ENCODE measurements around the gene AGBL1. TPM values are rescaled to one million over a fixed set of nuclear protein-coding genes. Genes with fewer than 3 reads are reported as not detected.
"Not testable (repeated sequence)": the region's sequence is repeated elsewhere in the genome, so short reads cannot be mapped to it uniquely, and the experiment has no call there.

Gene AGBL1
- total RNA-seq, 1 donor from 2014 or later: 0.14 TPM

DNA sequence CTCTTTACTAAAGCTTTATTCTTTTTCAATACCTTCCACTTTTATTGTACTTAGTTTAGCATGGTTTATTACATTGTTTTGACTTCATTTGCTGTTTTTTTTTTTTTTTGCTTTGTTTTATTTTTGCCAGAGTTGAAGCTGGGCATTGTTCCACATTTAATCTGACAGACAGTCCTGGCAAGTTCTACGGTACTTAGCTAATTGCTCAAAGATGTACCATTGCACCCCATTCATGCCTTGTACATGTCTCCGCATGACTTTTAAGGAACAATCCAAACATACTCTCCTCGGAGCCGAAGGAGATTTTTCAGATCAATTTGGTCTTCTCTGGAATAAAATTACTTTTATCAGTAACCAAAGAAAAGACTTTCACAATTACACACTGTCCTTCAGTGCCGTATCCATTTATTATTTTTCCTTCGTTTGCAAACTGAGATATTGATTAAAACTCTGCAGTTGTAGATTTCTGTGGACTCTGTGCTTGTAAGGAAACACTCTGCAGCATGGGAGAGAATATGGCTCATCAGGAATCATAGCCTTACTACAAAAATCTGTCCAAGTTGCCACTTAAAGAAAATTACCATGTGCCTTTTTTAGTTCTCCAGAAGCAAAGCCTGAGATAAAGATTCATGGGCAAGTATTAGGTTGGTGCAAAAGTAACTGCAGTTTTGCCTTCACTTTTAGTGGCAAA, 952.0 kb downstream of the AGBL1 start:
- Mint-ChIP-seq H3K36me3 (ENCODE audit: low read depth) (no peaks in the 10 kb centered on the region), H3K27ac (no peak overlapping the region), H3K4me3 (ENCODE audit: low read depth) (no peak overlapping the region), H3K27me3 (ENCODE audit: low read depth) (no peaks in the 10 kb centered on the region), H3K9me3 (no peaks in the 10 kb centered on the region), H3K4me1 (ENCODE audit: low read depth) (no peaks in the 10 kb centered on the region)
- DNase-seq (ENCODE audit: low spot score): no peak
- intact Hi-C loops (cut with micrococcal nuclease): no loop called here

DNA sequence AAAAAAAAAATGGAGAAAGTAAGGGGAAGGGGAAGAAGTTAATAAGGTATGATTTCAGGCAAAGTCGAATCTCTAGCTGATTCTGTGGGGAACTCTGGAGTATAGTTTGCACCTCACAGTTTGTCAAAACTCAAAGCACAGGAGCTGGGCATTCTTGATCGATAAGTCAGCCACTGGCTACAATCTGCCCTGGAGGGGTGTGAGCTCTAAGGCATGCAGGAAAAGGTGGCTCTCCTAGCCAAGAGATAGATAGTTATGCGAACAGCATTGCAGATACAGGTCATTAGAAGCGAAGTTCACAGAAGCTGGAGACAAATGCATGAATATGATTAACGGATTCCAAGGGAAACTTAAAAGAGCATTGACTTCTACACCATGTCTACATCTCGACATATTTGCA, 952.6 kb downstream of the AGBL1 start:
- no peak for DNase-seq (ENCODE audit: low spot score)
- no peaks in the 10 kb centered on the region for H3K4me1 Mint-ChIP-seq (ENCODE audit: low read depth)
- H3K27ac Mint-ChIP-seq: no peak overlapping the region
- intact Hi-C loops (cut with micrococcal nuclease): no loop called here
- no peak overlapping the region for H3K4me3 Mint-ChIP-seq (ENCODE audit: low read depth)
- H3K36me3 Mint-ChIP-seq (ENCODE audit: low read depth): no peaks in the 10 kb centered on the region
- H3K9me3 Mint-ChIP-seq: no peaks in the 10 kb centered on the region
- H3K27me3 Mint-ChIP-seq (ENCODE audit: low read depth): no peaks in the 10 kb centered on the region

DNA sequence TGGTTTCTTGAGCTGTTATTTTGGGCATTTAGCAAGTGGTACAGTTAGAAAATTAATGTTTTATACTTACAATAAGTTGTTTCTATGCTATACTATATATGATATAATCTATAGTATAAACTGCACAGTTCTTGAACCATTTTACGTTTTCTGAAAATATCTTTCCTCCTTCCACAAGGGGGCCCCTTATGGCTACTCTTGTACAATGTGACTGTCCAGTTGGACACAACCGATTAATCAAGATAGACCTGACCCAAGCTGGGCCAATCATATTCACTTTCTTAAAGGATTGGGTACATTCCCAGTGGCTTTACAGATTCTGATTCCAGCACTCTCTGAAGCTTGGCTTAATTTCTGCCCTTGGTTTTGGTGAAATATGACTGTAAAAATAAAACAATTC, 953.4 kb downstream of the AGBL1 start:
- no peaks in the 10 kb centered on the region for H3K4me1 Mint-ChIP-seq (ENCODE audit: low read depth)
- H3K27ac Mint-ChIP-seq: no peak overlapping the region
- no peaks in the 10 kb centered on the region for H3K36me3 Mint-ChIP-seq (ENCODE audit: low read depth)
- no peak overlapping the region for H3K4me3 Mint-ChIP-seq (ENCODE audit: low read depth)
- H3K27me3 Mint-ChIP-seq (ENCODE audit: low read depth): no peaks in the 10 kb centered on the region
- DNase-seq (ENCODE audit: low spot score): no peak
- no peaks in the 10 kb centered on the region for H3K9me3 Mint-ChIP-seq
- intact Hi-C loops (cut with micrococcal nuclease): no loop called here

DNA sequence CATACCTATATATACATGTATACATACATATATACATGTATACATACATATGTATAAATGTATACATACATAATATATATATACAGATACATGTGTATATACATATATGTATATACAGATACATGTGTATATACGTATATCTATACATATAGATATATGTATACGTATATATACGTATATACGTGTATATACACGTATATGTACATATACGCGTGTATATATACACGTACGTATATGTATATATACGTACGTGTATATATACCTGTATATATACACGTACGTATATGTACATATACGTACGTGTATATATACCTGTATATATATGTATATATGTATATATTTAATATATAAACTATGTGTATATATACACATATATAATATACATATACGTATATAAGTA, 955.2 kb downstream of the AGBL1 start:
- intact Hi-C loops (cut with micrococcal nuclease): no loop called here

DNA sequence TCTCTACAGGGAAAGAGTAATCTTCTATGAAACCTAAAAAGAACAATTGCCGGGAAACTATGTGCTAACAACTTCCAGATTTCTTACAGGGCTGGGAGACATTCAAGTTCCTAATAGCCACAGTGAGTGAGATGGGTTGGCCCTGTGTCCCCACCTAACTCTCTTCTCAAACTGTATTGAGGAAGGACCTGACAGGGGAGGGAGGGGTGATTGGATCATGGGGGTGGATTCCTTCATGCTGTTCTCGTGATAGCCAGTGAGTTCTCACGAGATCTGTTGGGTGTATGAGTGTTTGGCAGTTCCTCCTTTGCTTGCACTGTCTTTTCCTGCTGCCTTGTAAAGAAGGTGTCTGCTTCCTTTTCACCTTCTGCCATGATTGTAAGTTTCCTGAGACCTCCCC, 958.7 kb downstream of the AGBL1 start:
- Mint-ChIP-seq H3K36me3 (ENCODE audit: low read depth) (no peaks in the 10 kb centered on the region), H3K4me3 (ENCODE audit: low read depth) (no peak overlapping the region), H3K27me3 (ENCODE audit: low read depth) (no peaks in the 10 kb centered on the region), H3K27ac (no peak overlapping the region), H3K4me1 (ENCODE audit: low read depth) (no peaks in the 10 kb centered on the region), H3K9me3 (no peaks in the 10 kb centered on the region)
- intact Hi-C loops (cut with micrococcal nuclease): no loop called here
- no peak for DNase-seq (ENCODE audit: low spot score)

More for the DNA sequence above, 955.2 kb downstream of the AGBL1 start:
- no peak overlapping the region for H3K27ac Mint-ChIP-seq
- H3K27me3 Mint-ChIP-seq (ENCODE audit: low read depth): no peaks in the 10 kb centered on the region
- H3K9me3 Mint-ChIP-seq: no peaks in the 10 kb centered on the region
- H3K4me3 Mint-ChIP-seq (ENCODE audit: low read depth): no peak overlapping the region
- DNase-seq (ENCODE audit: low spot score): no peak
- H3K36me3 Mint-ChIP-seq (ENCODE audit: low read depth): no peaks in the 10 kb centered on the region
- H3K4me1 Mint-ChIP-seq (ENCODE audit: low read depth): no peaks in the 10 kb centered on the region

DNA sequence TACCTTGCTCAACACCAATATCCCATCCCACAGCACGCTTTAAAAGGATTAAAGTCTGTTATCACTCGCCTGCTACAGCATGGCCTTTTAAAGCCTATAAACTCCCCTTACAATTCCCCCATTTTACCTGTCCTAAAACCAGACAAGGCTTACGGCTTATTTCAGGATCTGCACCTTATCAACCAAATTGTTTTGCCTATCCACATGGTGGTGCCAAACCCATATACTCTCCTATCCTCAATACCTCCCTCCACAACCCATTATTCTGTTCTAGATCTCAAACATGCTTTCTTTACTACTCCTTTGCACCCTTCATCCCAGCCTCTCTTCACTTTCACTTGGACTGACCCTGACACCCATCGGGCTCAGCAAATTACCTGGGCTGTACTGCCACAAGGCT, 962.9 kb downstream of the AGBL1 start:
- DNase-seq (ENCODE audit: low spot score); H3K4me1 Mint-ChIP-seq (ENCODE audit: low read depth); H3K27me3 Mint-ChIP-seq (ENCODE audit: low read depth); H3K4me3 Mint-ChIP-seq (ENCODE audit: low read depth); intact Hi-C loops (cut with micrococcal nuclease); H3K36me3 Mint-ChIP-seq (ENCODE audit: low read depth); H3K9me3 Mint-ChIP-seq; H3K27ac Mint-ChIP-seq: not testable (repeated sequence)

DNA sequence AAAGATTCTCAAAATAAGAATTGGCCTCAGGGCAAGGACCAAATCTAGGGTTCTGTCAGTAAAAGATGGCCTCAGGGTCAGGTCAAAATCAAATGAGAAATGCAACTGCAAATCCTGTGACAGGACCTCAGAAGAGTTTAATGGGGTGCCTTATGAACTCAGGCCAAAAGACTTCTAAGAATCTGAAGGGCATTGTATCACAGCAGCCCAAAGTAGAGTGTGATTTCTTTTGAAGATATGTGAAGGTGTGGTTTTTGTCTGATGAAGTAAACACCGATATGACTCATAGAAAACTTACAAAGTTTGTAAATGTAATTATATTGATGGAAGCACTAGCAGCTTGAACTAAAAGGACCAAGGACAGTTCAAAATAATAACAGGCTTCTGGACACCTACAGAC, 966.1 kb downstream of the AGBL1 start:
- no peak for DNase-seq (ENCODE audit: low spot score)
- intact Hi-C loops (cut with micrococcal nuclease): no loop called here
- Mint-ChIP-seq H3K27ac (no peak overlapping the region), H3K4me1 (ENCODE audit: low read depth) (no peaks in the 10 kb centered on the region), H3K4me3 (ENCODE audit: low read depth) (no peak overlapping the region), H3K36me3 (ENCODE audit: low read depth) (no peaks in the 10 kb centered on the region), H3K27me3 (ENCODE audit: low read depth) (no peaks in the 10 kb centered on the region), H3K9me3 (no peaks in the 10 kb centered on the region)

DNA sequence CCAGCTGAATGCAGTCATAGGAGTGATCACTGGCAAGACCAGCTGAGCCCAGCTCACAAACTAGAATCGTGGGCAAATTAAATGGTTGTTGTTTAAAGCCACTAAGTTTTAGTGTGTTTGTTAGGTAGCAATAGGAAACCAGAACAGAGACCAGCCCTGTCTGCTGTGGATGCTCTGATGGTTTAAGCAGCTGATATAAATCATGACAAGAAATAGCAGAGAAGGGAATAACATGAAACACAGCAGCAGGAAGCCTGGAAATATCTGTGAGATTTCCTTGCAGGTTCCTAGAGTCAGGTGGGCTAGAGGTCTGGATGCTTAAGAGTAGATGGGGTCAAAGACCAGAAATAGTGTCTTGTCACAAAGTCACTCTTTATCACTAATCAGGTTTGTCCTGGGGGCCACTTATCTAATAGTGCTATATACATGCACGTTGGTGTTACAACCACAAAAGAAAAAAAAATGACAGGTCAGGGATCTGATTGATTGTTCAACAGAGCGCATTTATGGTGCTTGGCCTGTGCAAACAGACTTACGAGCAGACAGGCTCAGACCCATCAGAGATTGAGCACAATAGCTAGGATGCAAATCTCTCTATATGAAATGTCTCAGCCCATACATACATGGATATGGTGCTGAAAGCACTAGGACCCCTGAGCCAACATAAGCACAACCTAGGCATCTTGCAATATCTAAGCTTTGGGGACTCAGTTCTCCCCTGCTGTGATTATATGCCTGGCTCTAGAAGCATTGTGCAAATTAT, 967.7 kb downstream of the AGBL1 start:
- DNase-seq (ENCODE audit: low spot score): no peak
- no peaks in the 10 kb centered on the region for H3K4me1 Mint-ChIP-seq (ENCODE audit: low read depth)
- intact Hi-C loops (cut with micrococcal nuclease): no loop called here

More for the DNA sequence above, 967.7 kb downstream of the AGBL1 start:
- H3K36me3 Mint-ChIP-seq (ENCODE audit: low read depth): no peaks in the 10 kb centered on the region
- no peak overlapping the region for H3K4me3 Mint-ChIP-seq (ENCODE audit: low read depth)
- no peaks in the 10 kb centered on the region for H3K9me3 Mint-ChIP-seq
- no peak overlapping the region for H3K27ac Mint-ChIP-seq
- H3K27me3 Mint-ChIP-seq (ENCODE audit: low read depth): no peaks in the 10 kb centered on the region
